Left hindlimb (tissue), 1 donor: ENCODE measurements around the gene TMEM30B.
A peak's percentile ranks its signal among the peaks of the same experiment; 100 is the strongest.

Experiments
- DNase-seq: peaks from one replicate; pipeline ENCODE4 v3.0.0-alpha.2; 2018

TMEM30B gene

GRCh38 chr14:61229981-61230380, 51.2 kb downstream of the TMEM30B start:
- DNase-seq: peak; percentile 55

DNA sequence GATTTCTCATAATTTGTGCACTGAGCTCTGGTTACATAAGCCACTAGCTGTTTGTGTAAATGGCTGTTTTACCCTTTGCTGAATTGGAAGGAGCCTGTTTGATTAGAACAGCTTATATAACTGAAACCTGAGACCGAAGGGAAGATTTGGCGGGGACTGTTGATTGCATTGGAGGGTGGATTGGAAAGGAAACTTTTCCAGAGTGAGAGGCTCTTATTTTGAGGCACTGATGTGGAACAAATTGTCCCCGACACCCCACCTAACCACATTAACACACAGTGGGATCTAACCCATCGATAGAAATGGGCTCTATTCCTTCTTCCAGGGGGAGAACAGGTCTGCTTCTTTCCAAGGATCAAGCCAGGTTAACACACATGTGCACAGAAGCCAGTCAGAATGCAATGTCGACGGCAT, 51.7 kb downstream of the TMEM30B start:
- DNase-seq: no peak

DNA sequence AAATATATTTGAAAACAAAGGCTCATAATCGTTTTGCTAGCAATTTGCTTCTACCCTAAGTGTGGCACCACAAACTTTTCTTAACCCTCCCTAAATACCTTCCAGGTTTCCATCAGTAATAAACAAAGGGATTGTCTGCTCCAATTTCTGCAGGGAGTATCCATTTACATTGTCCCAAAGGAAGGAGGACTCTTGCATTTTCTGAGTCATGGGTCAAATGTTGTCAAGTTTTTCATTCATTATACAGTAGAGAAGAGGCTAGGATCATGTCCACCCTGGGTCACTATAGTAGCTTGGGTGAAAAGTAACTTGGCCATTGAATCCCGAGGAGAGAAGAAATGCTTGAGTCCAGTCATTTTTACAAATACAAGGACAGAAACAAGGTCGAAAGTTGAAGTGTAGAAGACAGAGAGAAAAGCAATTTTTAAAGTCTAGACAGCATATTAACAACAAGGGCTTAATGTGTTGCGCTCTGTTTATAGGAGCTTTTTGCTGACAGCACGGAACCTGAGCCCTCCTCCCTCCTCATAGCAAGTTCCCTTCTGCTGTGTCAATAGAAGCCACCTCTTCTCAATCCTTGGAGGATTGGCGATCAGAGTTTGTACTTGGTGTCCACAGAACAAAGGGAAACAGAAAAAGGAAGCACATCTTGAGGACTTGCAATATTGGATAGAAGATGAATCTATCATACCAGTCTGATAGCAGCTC, 53.1 kb downstream of the TMEM30B start:
- no peak for DNase-seq
